B cell (primary cell): ENCODE measurements around the gene UBQLN4. TPM values are rescaled to one million over a fixed set of nuclear protein-coding genes. Genes with fewer than 3 reads are reported as not detected.

ENCODE experiments used
- ATAC-seq: fragments of 200-7000 bp; cut with Tn5 transposase; one replicate; pipeline ENCODE4 v1.10.0; 2021; ENCODE audit warnings: low read depth, mild to moderate bottlenecking, moderate number of reproducible peaks, moderate library complexity
- CTCF ChIA-PET: fragments of 350-600 bp; sonication (Branson Sonifier 250); formaldehyde crosslinking; loops from one replicate; lab custom pipeline; 2021; ENCODE audit warnings: antibody characterized with exemption, inconsistent platforms; lab: Charles Lee
- POLR2A ChIA-PET: fragments of 350-600 bp; sonication (Branson Sonifier 250); formaldehyde crosslinking; loops from one replicate; lab custom pipeline; 2021; ENCODE audit warnings: antibody characterized with exemption; lab: Charles Lee
- DNase-seq: peaks from one replicate; pipeline ENCODE4 v3.0.0; 2013
- H2AFZ ChIP-seq: 2 replicates; pipeline ENCODE4 v1.6.1; 2012; ENCODE audit warnings: mild to moderate bottlenecking, low read depth, low read length; ENCODE audit not compliant: insufficient read depth, poor library complexity, severe bottlenecking
- H3K27ac ChIP-seq, 2 donors: 1 replicate in 1 of 2; 2 replicates in 1 of 2; pipeline ENCODE4 v1.5.1; 2012 to 2013; ENCODE audit warnings: low read length in 2 of 2, mild to moderate bottlenecking in 2 of 2, moderate library complexity in 1 of 2
- H3K27me3 ChIP-seq, 4 experiments: fragments of 200-600 bp in 1 of 4; sonication (generic) in 1 of 4; replicated peaks in 1 of 4; 1 replicate in 2 of 4; 2 replicates in 2 of 4; pipeline versions ENCODE4 v1.6.1 to v1.7.0; 2013 to 2016; ENCODE audit warnings: low read length in 3 of 4, mild to moderate bottlenecking in 2 of 4, mixed read lengths in 1 of 4, moderate library complexity in 1 of 4; ENCODE audit not compliant: insufficient read depth in 4 of 4, control insufficient read depth in 3 of 4; ENCODE audit errors: control extremely low read depth in 1 of 4
- H3K36me3 ChIP-seq, 2 experiments: replicated peaks in 1 of 2; 1 replicate in 1 of 2; 2 replicates in 1 of 2; pipeline versions ENCODE4 v1.6.1 to v1.7.1; 2013; ENCODE audit warnings: low read length in 1 of 2; ENCODE audit not compliant: insufficient read depth in 2 of 2, control insufficient read depth in 1 of 2; ENCODE audit errors: control extremely low read depth in 1 of 2, extremely low read depth in 1 of 2
- H3K4me1 ChIP-seq, 2 donors: fragments of 200-600 bp in 1 of 2; sonication (generic) in 1 of 2; 1 replicate in 1 of 2; 2 replicates in 1 of 2; pipeline versions ENCODE4 v1.5.1 to v1.6.1; 2013 to 2017; ENCODE audit warnings: low read length in 2 of 2; ENCODE audit not compliant: control insufficient read depth in 2 of 2, insufficient read depth in 2 of 2
- H3K4me2 ChIP-seq: replicated peaks from 2 replicates; pipeline ENCODE3; 2012; ENCODE audit warnings: mild to moderate bottlenecking, low read depth, low read length; ENCODE audit not compliant: poor library complexity, severe bottlenecking
- H3K4me3 ChIP-seq, 5 experiments: fragments of 200-600 bp in 1 of 5; sonication (generic) in 1 of 5; 1 replicate in 3 of 5; 2 replicates in 2 of 5; pipeline versions ENCODE4 v1.5.1 to v1.7.0; 2011 to 2016; ENCODE audit warnings: low read length in 4 of 5, mild to moderate bottlenecking in 4 of 5, low read depth in 2 of 5, control low read depth in 1 of 5, moderate library complexity in 1 of 5; ENCODE audit not compliant: insufficient read depth in 1 of 5; ENCODE audit errors: control extremely low read depth in 1 of 5, extremely low read depth in 1 of 5
- H3K79me2 ChIP-seq: fragments of 200-600 bp; sonication (generic); one replicate; pipeline ENCODE4 v1.6.0; 2016; ENCODE audit warnings: low read length; ENCODE audit not compliant: control insufficient read depth, insufficient read depth
- H3K9ac ChIP-seq: fragments of 200-600 bp; sonication (generic); 2 replicates; pipeline ENCODE4 v1.6.1; 2017; ENCODE audit warnings: mild to moderate bottlenecking, low read length, moderate library complexity
- H3K9me3 ChIP-seq, 3 donors: one replicate each; pipeline versions ENCODE4 v1.6.1 to v1.7.1; 2013; ENCODE audit warnings: low read length in 2 of 3; ENCODE audit not compliant: control insufficient read depth in 2 of 3, insufficient read depth in 1 of 3; ENCODE audit errors: control extremely low read depth in 1 of 3
- H4K20me1 ChIP-seq: 2 replicates; pipeline ENCODE4 v1.6.0; 2012; ENCODE audit warnings: mild to moderate bottlenecking, low read length; ENCODE audit not compliant: insufficient read depth, control insufficient read depth, poor library complexity, severe bottlenecking
- H3K27ac Mint-ChIP-seq: one replicate; pipeline ENCODE4 v1.8.0; 2021; ENCODE audit warnings: mixed read lengths
- H3K27me3 Mint-ChIP-seq: one replicate; pipeline ENCODE4 v1.8.0; 2021; ENCODE audit warnings: mixed read lengths
- H3K4me1 Mint-ChIP-seq: one replicate; pipeline ENCODE4 v1.8.0; 2021; ENCODE audit warnings: mixed read lengths
- H3K4me3 Mint-ChIP-seq: one replicate; pipeline ENCODE4 v1.8.0; 2021; ENCODE audit warnings: mixed read lengths
- H3K9me3 Mint-ChIP-seq: one replicate; pipeline ENCODE4 v1.8.0; 2022; ENCODE audit warnings: mixed read lengths; ENCODE audit not compliant: insufficient read depth
- CTCF ChIP-seq: fragments of 200-600 bp; IDR thresholded peaks from one replicate; pipeline ENCODE4 v1.8.0; 2022; ENCODE audit warnings: antibody characterized with exemption, mild to moderate bottlenecking
- EZH2 ChIP-seq: IDR thresholded peaks from 2 replicates; pipeline ENCODE4 v1.6.1; 2012; ENCODE audit warnings: borderline replicate concordance, low read depth, mild to moderate bottlenecking, moderate library complexity, low read length; ENCODE audit not compliant: insufficient read depth, poor library complexity, severe bottlenecking
- WGBS: methylation state at CpG from one replicate; pipeline ENCODE4 v1.1.5; 2013; ENCODE audit warnings: missing lambda C conversion rate; ENCODE audit not compliant: insufficient coverage; 5-methylcytosine and 5-hydroxymethylcytosine counted together
- intact Hi-C: fragments of 100-400 bp; cut with micrococcal nuclease; formaldehyde crosslinking; loops from one replicate; pipeline ENCODE4 v1.10.0; 2022
- polyA plus RNA-seq: library from polyadenylated mRNA; depleted of rRNA; stranded (reverse); fragments of >200 nt; gene quantifications from 2 replicates; pipeline ENCODE4 v1.2.3, GENCODE V29; 2012
- total RNA-seq, 2 donors: library from RNA; stranded (reverse); fragments of 120-200 nt in 1 of 2; gene quantifications; 1 replicate in 1 of 2; 2 replicates in 1 of 2; pipeline versions ENCODE4 v1.2.3 to v1.2.4, GENCODE V29; 2013 to 2022

The UBQLN4 gene
- total and polyA plus RNA-seq, 2 donors (not counting 1 experiment from before 2014, with no cell fraction given): 20.9 to 39.0 TPM

GRCh38 chr1:156051011-156051725, 2.4 kb downstream of the UBQLN4 start:
- Mint-ChIP-seq H3K9me3 (no peaks in the 10 kb centered on the region), H3K4me3 (no peak overlapping the region), H3K27me3 (no peaks in the 10 kb centered on the region), H3K4me1 (peaks cover 27% of the 10 kb centered on the region), H3K27ac (peak overlapping the region; percentile 50)
- no peak overlapping the region for H3K9ac ChIP-seq
- ChIA-PET CTCF (interaction anchor here (0.8 to 1.2 kb wide), 3 partner anchors 31 to 117 kb away, joined by 3 read pairs; partner anchors contain the start of gene KHDC4), POLR2A (no interaction called here)
- peaks cover 8 to 22% of the 10 kb centered on the region in 2 donors for H3K4me1 ChIP-seq
- H2AFZ ChIP-seq: no peak overlapping the region
- no peaks in the 10 kb centered on the region for H4K20me1 ChIP-seq
- H3K4me2 ChIP-seq: no peak overlapping the region
- H3K79me2 ChIP-seq: peaks cover 12% of the 10 kb centered on the region
- DNase-seq: no peak
- no peaks in the 10 kb centered on the region for H3K9me3 ChIP-seq
- TF ChIP-seq CTCF: no peak
- TF ChIP-seq EZH2: no peak
- H3K36me3 ChIP-seq: peaks cover 0 to 6% of the 10 kb centered on the region in 2 experiments
- H3K27me3 ChIP-seq: no peaks in the 10 kb centered on the region
- WGBS: 100% methylated on average over 1 of the region's 7 CpGs
- H3K27ac ChIP-seq: no peak overlapping the region
- no peak for ATAC-seq
- H3K4me3 ChIP-seq: no peak overlapping the region
- intact Hi-C loops: loop anchor here (5.0 kb wide), 1 partner anchor 779 kb away; the partner anchor contains the start of gene CLK2

GRCh38 chr1:156050376-156050775, 3.2 kb downstream of the UBQLN4 start:
- H3K27me3 Mint-ChIP-seq: no peaks in the 10 kb centered on the region
- peaks cover 20% of the 10 kb centered on the region for H3K4me1 Mint-ChIP-seq
- POLR2A ChIA-PET: interaction anchor here (0.6 kb wide), 1 partner anchor 523 kb away, joined by 4 read pairs; no protein-coding TSS in a partner anchor
- Histone ChIP-seq H3K27ac (no peak overlapping the region), H3K9me3 (no peaks in the 10 kb centered on the region), H3K36me3 (peaks cover 0 to 8% of the 10 kb centered on the region in 2 experiments), H2AFZ (no peak overlapping the region), H3K4me3 (no peak overlapping the region), H3K79me2 (peaks cover 10% of the 10 kb centered on the region), H4K20me1 (no peaks in the 10 kb centered on the region), H3K4me1 (peaks cover 3 to 14% of the 10 kb centered on the region in 2 donors), H3K4me2 (no peak overlapping the region), H3K9ac (no peak overlapping the region), H3K27me3 (no peaks in the 10 kb centered on the region)
- H3K4me3 Mint-ChIP-seq: no peak overlapping the region
- intact Hi-C loops: loop anchor here (5.0 kb wide), 1 partner anchor 778 kb away; the partner anchor contains the start of gene CLK2
- CTCF ChIA-PET: no interaction called here
- no peak for DNase-seq
- no peak for TF ChIP-seq EZH2
- no peak for TF ChIP-seq CTCF
- no peak overlapping the region for H3K27ac Mint-ChIP-seq
- no peaks in the 10 kb centered on the region for H3K9me3 Mint-ChIP-seq
- ATAC-seq: no peak
- WGBS: 93% methylated on average over 4 of the region's 4 CpGs
